GM18505 (cell line): ENCODE results near the gene ALDOB.
"Not testable (repeated sequence)": the region's sequence is repeated elsewhere in the genome, so short reads cannot be mapped to it uniquely, and the experiment has no call there.

Experiments
- ATAC-seq: cut with Tn5 transposase; IDR thresholded peaks from one replicate; pipeline ENCODE4 v1.9.1; 2021; ENCODE audit not compliant: unreplicated experiment
- POLR2A ChIP-seq: IDR thresholded peaks from 4 replicates; pipeline ENCODE4 v1.6.1; 2011; ENCODE audit warnings: borderline replicate concordance; ENCODE audit not compliant: insufficient read depth, insufficient read length; ENCODE audit errors: extremely low read depth

The ALDOB gene

GRCh38 chr9:101403516-101404285, 31.9 kb downstream of the ALDOB start:
- TF ChIP-seq POLR2A: no peak

GRCh38 chr9:101400120-101400519, 35.5 kb downstream of the ALDOB start:
- no peak for TF ChIP-seq POLR2A
- ATAC-seq: no peak

More at GRCh38 chr9:101403516-101404285, 31.9 kb downstream of the ALDOB start:
- ATAC-seq: no peak

GRCh38 chr9:101399643-101399970, 36.0 kb downstream of the ALDOB start:
- TF ChIP-seq POLR2A: no peak
- ATAC-seq: no peak

GRCh38 chr9:101398930-101399642, 36.5 kb downstream of the ALDOB start:
- TF ChIP-seq POLR2A: no peak
- no peak for ATAC-seq

- peak; percentile 99 for ATAC-seq
- peak; percentile 95 for TF ChIP-seq POLR2A
These were observed 37.3 kb downstream of the ALDOB start, which contains the start of the genes MRPL50 and ZNF189 for GRCh38 chr9:101398068-101398929. MRPL50 (minus strand) TSS chr9:101398618; CDS start chr9:101398592, 26 bp downstream. ZNF189 (plus strand) TSS chr9:101398851; CDS start chr9:101399157, 306 bp downstream.

GRCh38 chr9:101397746-101398067, 37.9 kb downstream of the ALDOB start:
- no peak for TF ChIP-seq POLR2A
- no peak for ATAC-seq

GRCh38 chr9:101394687-101395086, 40.9 kb downstream of the ALDOB start:
- no peak for TF ChIP-seq POLR2A

GRCh38 chr9:101393135-101393534, 42.4 kb downstream of the ALDOB start:
- TF ChIP-seq POLR2A: no peak
- ATAC-seq: no peak

More at GRCh38 chr9:101394687-101395086, 40.9 kb downstream of the ALDOB start:
- no peak for ATAC-seq

GRCh38 chr9:101388507-101388993, 47.0 kb downstream of the ALDOB start:
- TF ChIP-seq POLR2A: no peak
- no peak for ATAC-seq

- ATAC-seq: peak; percentile 61
- no peak for TF ChIP-seq POLR2A
These were observed 47.6 kb downstream of the ALDOB start for GRCh38 chr9:101387871-101388506.

GRCh38 chr9:101384873-101385536, 50.6 kb downstream of the ALDOB start, which contains the start of gene BAAT:
BAAT (minus strand) TSS chr9:101385006; CDS start chr9:101371404, 13,602 bp downstream.
- ATAC-seq: not testable (repeated sequence)

- TF ChIP-seq POLR2A: no peak
- no peak for ATAC-seq
These were observed 52.2 kb downstream of the ALDOB start for GRCh38 chr9:101383361-101383760.

- no peak for TF ChIP-seq POLR2A
- no peak for ATAC-seq
These were observed 53.7 kb downstream of the ALDOB start for GRCh38 chr9:101381833-101382342.

- no peak for ATAC-seq
These were observed 54.5 kb downstream of the ALDOB start for GRCh38 chr9:101381118-101381517.

More at GRCh38 chr9:101381118-101381517, 54.5 kb downstream of the ALDOB start:
- no peak for TF ChIP-seq POLR2A
